Mesendoderm (in vitro differentiated cells): ENCODE data around the gene BAIAP2L1.

Experiments
- DNase-seq: peaks from one replicate; pipeline ENCODE4 v3.0.0; 2013
- H2AK5ac ChIP-seq: 2 replicates; pipeline ENCODE4 v1.6.1; 2013; ENCODE audit warnings: low read length, inconsistent platforms
- H2BK120ac ChIP-seq: 2 replicates; pipeline ENCODE4 v1.6.1; 2013; ENCODE audit warnings: low read depth, mild to moderate bottlenecking, low read length, moderate library complexity, mixed read lengths
- H2BK15ac ChIP-seq: replicated peaks from 2 replicates; pipeline ENCODE4 v1.6.1; 2013; ENCODE audit warnings: low read depth, mild to moderate bottlenecking, moderate library complexity
- H2BK5ac ChIP-seq: 2 replicates; pipeline ENCODE4 v1.6.1; 2013; ENCODE audit warnings: low read length, inconsistent platforms
- H3K18ac ChIP-seq: 2 replicates; pipeline ENCODE4 v1.6.1; 2013; ENCODE audit warnings: mild to moderate bottlenecking, low read length, mixed read lengths
- H3K23ac ChIP-seq: one replicate; pipeline ENCODE4 v1.6.1; 2013; ENCODE audit warnings: low read length
- H3K27ac ChIP-seq: 2 replicates; pipeline ENCODE4 v1.5.1; 2013; ENCODE audit warnings: low read depth, mild to moderate bottlenecking, inconsistent platforms, low read length, moderate library complexity
- H3K27me3 ChIP-seq: 2 replicates; pipeline ENCODE4 v1.6.1; 2013; ENCODE audit warnings: low read length, control low read depth, mild to moderate bottlenecking, inconsistent platforms; ENCODE audit not compliant: insufficient read depth, poor library complexity
- H3K36me3 ChIP-seq: 2 replicates; pipeline ENCODE4 v1.6.1; 2013; ENCODE audit warnings: low read length, inconsistent platforms; ENCODE audit not compliant: control insufficient read depth, insufficient read depth
- H3K4ac ChIP-seq: one replicate; pipeline ENCODE4 v1.6.1; 2013; ENCODE audit warnings: low read depth, mild to moderate bottlenecking, low read length, moderate library complexity
- H3K4me1 ChIP-seq: 2 replicates; pipeline ENCODE4 v1.6.1; 2013; ENCODE audit warnings: low read depth, low read length, inconsistent platforms; ENCODE audit not compliant: control insufficient read depth
- H3K4me2 ChIP-seq: 2 replicates; pipeline ENCODE4 v1.6.1; 2013; ENCODE audit warnings: low read length
- H3K4me3 ChIP-seq: 2 replicates; pipeline ENCODE4 v1.5.1; 2013; ENCODE audit warnings: mild to moderate bottlenecking, low read length
- H3K56ac ChIP-seq: one replicate; pipeline ENCODE4 v1.6.1; 2013; ENCODE audit warnings: low read length
- H3K79me1 ChIP-seq: 2 replicates; pipeline ENCODE4 v1.6.1; 2013; ENCODE audit warnings: low read length, inconsistent platforms
- H3K79me2 ChIP-seq: 2 replicates; pipeline ENCODE4 v1.6.1; 2013; ENCODE audit warnings: mild to moderate bottlenecking, low read length; ENCODE audit not compliant: control insufficient read depth, insufficient read depth
- H3K9ac ChIP-seq: 2 replicates; pipeline ENCODE4 v1.6.1; 2013; ENCODE audit warnings: low read length, inconsistent platforms
- H4K5ac ChIP-seq: one replicate; pipeline ENCODE4 v1.6.1; 2013; ENCODE audit warnings: low read length
- H4K8ac ChIP-seq: one replicate; pipeline ENCODE4 v1.6.1; 2013; ENCODE audit warnings: low read depth, mild to moderate bottlenecking, control low read depth, low read length, moderate library complexity
- WGBS: extraction: QIAGEN DNeasy Blood & Tissue Kit; methylation state at CpG from one replicate; pipeline ENCODE4 v1.1.7; 2013; ENCODE audit warnings: low lambda C conversion rate, missing lambda C conversion rate; ENCODE audit not compliant: insufficient coverage; ENCODE audit errors: extremely low coverage; 5-methylcytosine and 5-hydroxymethylcytosine counted together

Gene BAIAP2L1

DNA sequence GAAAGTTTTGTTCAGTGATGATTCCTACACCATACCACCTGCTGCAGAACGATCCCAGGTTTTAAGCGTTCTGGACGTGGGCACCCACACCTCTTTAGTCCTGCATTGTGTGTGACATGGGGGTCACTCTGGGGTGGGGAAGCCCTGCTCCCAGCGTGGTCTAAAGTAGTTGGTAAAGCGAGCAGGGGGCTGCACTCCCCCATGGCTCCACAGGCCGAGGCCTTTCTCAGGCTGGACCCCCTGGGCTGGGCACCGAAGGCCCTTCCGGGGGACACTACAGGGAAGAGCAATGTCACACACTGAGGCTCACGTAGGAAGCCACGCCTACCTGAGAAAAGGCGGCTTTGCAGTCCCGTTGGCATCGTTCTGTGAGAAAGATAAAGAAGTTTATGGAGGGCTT is 107.1 kb downstream of the BAIAP2L1 start:
- H3K18ac ChIP-seq = no peak overlapping the region
- H2AK5ac ChIP-seq = no peak overlapping the region
- no peak overlapping the region for H3K4ac ChIP-seq
- H3K79me1 ChIP-seq = no peaks in the 10 kb centered on the region
- H3K4me2 ChIP-seq = no peak overlapping the region
- H4K5ac ChIP-seq = no peak overlapping the region
- no peak overlapping the region for H3K27ac ChIP-seq
- no peaks in the 10 kb centered on the region for H3K27me3 ChIP-seq
- no peak overlapping the region for H2BK5ac ChIP-seq
- no peak overlapping the region for H2BK15ac ChIP-seq
- no CpG with 5 or more reads among the region's 13 CpGs for WGBS
- H3K56ac ChIP-seq = no peak overlapping the region
- no peak for DNase-seq
- H3K79me2 ChIP-seq = no peaks in the 10 kb centered on the region
- H3K23ac ChIP-seq = no peak overlapping the region
- no peak overlapping the region for H2BK120ac ChIP-seq
- H3K9ac ChIP-seq = no peak overlapping the region
- no peak overlapping the region for H4K8ac ChIP-seq
- H3K4me3 ChIP-seq = no peak overlapping the region
- peaks cover 1% of the 10 kb centered on the region for H3K36me3 ChIP-seq
- H3K4me1 ChIP-seq = no peaks in the 10 kb centered on the region

DNA sequence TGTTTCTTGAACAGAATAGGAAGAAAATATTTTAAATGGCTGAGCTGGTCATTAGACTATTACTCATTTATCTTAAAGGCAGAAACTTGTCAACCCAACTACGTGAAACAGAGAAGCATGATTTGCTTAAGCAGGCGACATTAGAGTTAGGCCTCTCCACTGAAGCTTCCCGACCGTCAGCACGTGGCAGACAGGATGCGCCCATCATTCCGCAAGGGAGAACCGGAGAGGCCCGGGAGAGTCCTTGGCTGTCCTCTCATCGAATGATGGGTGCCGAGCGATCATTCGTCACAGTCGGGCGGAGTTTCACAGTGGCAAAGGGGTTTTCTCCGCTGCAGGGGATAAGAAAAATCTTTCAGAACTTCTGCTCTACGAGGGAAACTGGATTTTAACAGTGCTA is 107.6 kb downstream of the BAIAP2L1 start:
- no peak for DNase-seq
- peaks cover 1% of the 10 kb centered on the region for H3K36me3 ChIP-seq
- H3K18ac ChIP-seq = no peak overlapping the region
- H3K27me3 ChIP-seq = no peaks in the 10 kb centered on the region
- H3K4me2 ChIP-seq = no peak overlapping the region
- WGBS = no CpG with 5 or more reads among the region's 17 CpGs
- H3K4me3 ChIP-seq = no peak overlapping the region
- no peak overlapping the region for H2BK5ac ChIP-seq
- H3K27ac ChIP-seq = no peak overlapping the region
- H3K79me2 ChIP-seq = no peaks in the 10 kb centered on the region
- no peak overlapping the region for H4K8ac ChIP-seq
- no peak overlapping the region for H3K9ac ChIP-seq
- no peak overlapping the region for H3K4ac ChIP-seq
- H4K5ac ChIP-seq = no peak overlapping the region
- no peak overlapping the region for H2AK5ac ChIP-seq
- H2BK15ac ChIP-seq = no peak overlapping the region
- H3K23ac ChIP-seq = no peak overlapping the region
- no peaks in the 10 kb centered on the region for H3K4me1 ChIP-seq
- no peaks in the 10 kb centered on the region for H3K79me1 ChIP-seq
- H2BK120ac ChIP-seq = no peak overlapping the region
- H3K56ac ChIP-seq = no peak overlapping the region

GRCh38 chr7:98291717-98292116 is 109.2 kb downstream of the BAIAP2L1 start:
- H3K79me2 ChIP-seq = no peaks in the 10 kb centered on the region
- no peak overlapping the region for H4K8ac ChIP-seq
- no peak overlapping the region for H2BK120ac ChIP-seq
- H2BK5ac ChIP-seq = no peak overlapping the region
- no peaks in the 10 kb centered on the region for H3K27me3 ChIP-seq
- H4K5ac ChIP-seq = no peak overlapping the region
- H3K4ac ChIP-seq = no peak overlapping the region
- H3K18ac ChIP-seq = no peak overlapping the region
- no peak overlapping the region for H3K27ac ChIP-seq
- no peak overlapping the region for H3K4me2 ChIP-seq
- no peaks in the 10 kb centered on the region for H3K79me1 ChIP-seq
- peaks cover 1% of the 10 kb centered on the region for H3K36me3 ChIP-seq
- H2AK5ac ChIP-seq = no peak overlapping the region
- H3K9ac ChIP-seq = no peak overlapping the region
- H3K23ac ChIP-seq = no peak overlapping the region
- no peak overlapping the region for H3K4me3 ChIP-seq
- no peak for DNase-seq
- no peak overlapping the region for H3K56ac ChIP-seq
- WGBS = no CpG with 5 or more reads among the region's 7 CpGs
- no peak overlapping the region for H2BK15ac ChIP-seq
- H3K4me1 ChIP-seq = no peaks in the 10 kb centered on the region

GRCh38 chr7:98289333-98289875 is 111.5 kb downstream of the BAIAP2L1 start:
- Histone ChIP-seq H2BK15ac (no peak overlapping the region), H3K4me2 (no peak overlapping the region), H4K8ac (no peak overlapping the region), H2BK120ac (no peak overlapping the region), H3K18ac (no peak overlapping the region), H3K23ac (no peak overlapping the region), H3K79me1 (peaks cover 11% of the 10 kb centered on the region), H3K9ac (no peak overlapping the region), H2AK5ac (no peak overlapping the region), H3K4ac (no peak overlapping the region), H2BK5ac (no peak overlapping the region), H3K27ac (no peak overlapping the region), H3K4me1 (no peaks in the 10 kb centered on the region), H3K36me3 (no peaks in the 10 kb centered on the region), H3K79me2 (peaks cover 2% of the 10 kb centered on the region), H3K56ac (no peak overlapping the region), H3K27me3 (no peaks in the 10 kb centered on the region), H4K5ac (no peak overlapping the region), H3K4me3 (no peak overlapping the region)
- WGBS = no CpG with 5 or more reads among the region's 4 CpGs
- no peak for DNase-seq

DNA sequence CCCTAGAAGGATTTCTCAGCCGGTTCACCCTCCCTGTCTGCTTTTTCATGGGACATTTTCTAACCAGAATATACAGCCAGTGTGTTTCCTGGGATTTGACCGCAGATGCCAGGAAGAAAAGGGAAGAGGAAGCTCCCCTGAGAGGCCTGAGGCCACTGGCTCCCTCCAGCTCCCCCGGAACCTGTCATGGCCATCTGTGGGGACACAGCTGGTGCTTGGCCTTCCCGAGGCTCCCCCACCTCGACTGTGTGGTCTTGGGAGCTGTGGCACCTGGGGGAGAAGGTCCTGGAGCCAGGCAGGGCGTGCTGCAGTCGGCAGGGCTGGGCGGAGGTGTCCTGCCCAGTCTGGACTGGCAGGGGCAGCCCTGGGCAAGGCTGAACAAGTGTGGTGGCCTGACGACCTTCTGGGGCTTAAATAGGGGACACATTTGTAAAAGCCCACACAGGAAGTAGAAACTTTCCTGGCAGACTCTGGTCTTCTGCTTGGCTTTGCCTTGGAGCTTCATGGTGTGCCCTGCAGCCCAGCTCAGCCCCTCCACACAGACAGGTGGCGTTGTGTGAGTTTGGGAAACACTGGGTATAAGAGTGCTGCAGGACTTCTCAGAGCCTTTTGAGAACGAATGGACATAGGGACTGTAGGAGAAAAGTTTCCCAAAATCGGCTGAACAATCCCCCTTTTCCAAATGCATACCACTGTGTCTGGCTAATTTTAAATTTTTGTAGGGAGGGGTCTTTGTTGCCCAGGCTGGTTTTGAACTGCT is 112.6 kb downstream of the BAIAP2L1 start:
- Histone ChIP-seq H3K36me3 (no peaks in the 10 kb centered on the region), H3K4me2 (no peak overlapping the region), H3K4me3 (no peak overlapping the region)

More for the DNA sequence above, 112.6 kb downstream of the BAIAP2L1 start:
- H3K18ac ChIP-seq = no peak overlapping the region
- H2AK5ac ChIP-seq = no peak overlapping the region
- WGBS = no CpG with 5 or more reads among the region's 12 CpGs
- H4K8ac ChIP-seq = no peak overlapping the region
- no peak overlapping the region for H3K56ac ChIP-seq
- no peak overlapping the region for H3K27ac ChIP-seq
- DNase-seq = no peak
- H4K5ac ChIP-seq = no peak overlapping the region
- H3K4ac ChIP-seq = no peak overlapping the region
- no peak overlapping the region for H2BK120ac ChIP-seq
- H2BK15ac ChIP-seq = no peak overlapping the region
- no peak overlapping the region for H3K9ac ChIP-seq
- H2BK5ac ChIP-seq = no peak overlapping the region
- H3K23ac ChIP-seq = no peak overlapping the region
- no peaks in the 10 kb centered on the region for H3K4me1 ChIP-seq
- H3K79me1 ChIP-seq = peaks cover 16% of the 10 kb centered on the region
- peaks cover 6% of the 10 kb centered on the region for H3K79me2 ChIP-seq
- H3K27me3 ChIP-seq = no peaks in the 10 kb centered on the region
